Coronary artery (tissue), 2 donors: ENCODE data around the gene WDFY4.
A peak's percentile ranks its signal among the peaks of the same experiment; 100 is the strongest.

ENCODE experiments used
- DNase-seq: peaks from one replicate; pipeline ENCODE4 v3.0.0-alpha.2; 2017; ENCODE audit warnings: low spot score
- H3K27ac ChIP-seq, 2 donors: fragments of 200-600 bp; sonication (generic); one replicate each; pipeline ENCODE4 v1.5.1; 2016 to 2019
- H3K4me3 ChIP-seq: fragments of 200-600 bp; sonication (generic); 2 replicates; pipeline ENCODE4 v1.5.1; 2016; ENCODE audit warnings: mild to moderate bottlenecking, moderate library complexity
- TF ChIP-seq, protein P1 (sequence below): fragments of 200-600 bp; sonication (generic); IDR thresholded peaks from one replicate; pipeline ENCODE4 v1.5.1; 2019; ENCODE audit warnings: antibody characterized with exemption

The WDFY4 gene

DNA sequence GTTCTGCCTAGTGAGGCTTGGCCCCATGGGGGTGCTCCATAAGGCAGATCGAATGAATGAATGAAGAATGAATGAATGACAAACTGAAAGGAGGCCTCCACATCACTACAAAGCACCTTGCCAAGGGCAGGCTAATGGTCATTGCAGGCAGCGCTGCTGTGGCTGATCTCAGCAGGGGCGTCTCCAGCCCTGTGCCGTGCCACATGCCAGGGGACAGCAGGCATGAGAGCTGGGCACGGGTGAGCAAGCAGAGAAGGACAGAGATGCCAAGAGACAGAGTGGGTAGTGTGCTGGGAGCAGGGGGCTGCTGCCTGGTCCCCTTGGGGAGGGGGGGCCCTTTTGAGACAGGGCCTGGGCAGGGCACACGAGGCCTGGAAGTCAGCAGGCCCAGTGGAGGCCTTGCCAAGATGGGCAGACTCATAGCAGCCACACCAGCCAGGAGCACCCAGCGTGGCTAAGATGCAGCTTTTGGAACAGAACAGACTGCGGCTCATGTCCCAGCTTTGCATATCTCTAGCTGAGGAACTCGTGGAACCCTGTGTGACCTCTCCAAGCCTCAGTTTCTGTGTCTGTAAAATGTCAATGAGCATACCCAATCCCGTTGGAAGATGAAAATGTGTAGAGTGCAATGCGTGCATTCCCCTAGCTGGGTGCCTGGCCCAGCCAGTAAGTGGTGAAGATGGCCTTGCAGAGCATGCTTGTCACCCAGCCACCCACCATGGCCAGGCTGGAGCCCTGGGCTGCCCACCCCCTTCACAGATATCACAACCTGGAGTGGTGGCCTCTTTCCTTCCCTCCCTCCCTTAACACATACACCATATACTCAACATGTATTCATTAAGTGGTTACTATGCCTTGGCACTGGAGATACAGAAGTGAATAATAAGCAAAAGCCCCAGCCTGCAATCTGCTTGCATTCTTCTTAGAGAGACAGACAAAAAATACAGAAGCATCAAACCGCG lies 316.0 kb downstream of the WDFY4 start:
- TF ChIP-seq, protein P1, sequence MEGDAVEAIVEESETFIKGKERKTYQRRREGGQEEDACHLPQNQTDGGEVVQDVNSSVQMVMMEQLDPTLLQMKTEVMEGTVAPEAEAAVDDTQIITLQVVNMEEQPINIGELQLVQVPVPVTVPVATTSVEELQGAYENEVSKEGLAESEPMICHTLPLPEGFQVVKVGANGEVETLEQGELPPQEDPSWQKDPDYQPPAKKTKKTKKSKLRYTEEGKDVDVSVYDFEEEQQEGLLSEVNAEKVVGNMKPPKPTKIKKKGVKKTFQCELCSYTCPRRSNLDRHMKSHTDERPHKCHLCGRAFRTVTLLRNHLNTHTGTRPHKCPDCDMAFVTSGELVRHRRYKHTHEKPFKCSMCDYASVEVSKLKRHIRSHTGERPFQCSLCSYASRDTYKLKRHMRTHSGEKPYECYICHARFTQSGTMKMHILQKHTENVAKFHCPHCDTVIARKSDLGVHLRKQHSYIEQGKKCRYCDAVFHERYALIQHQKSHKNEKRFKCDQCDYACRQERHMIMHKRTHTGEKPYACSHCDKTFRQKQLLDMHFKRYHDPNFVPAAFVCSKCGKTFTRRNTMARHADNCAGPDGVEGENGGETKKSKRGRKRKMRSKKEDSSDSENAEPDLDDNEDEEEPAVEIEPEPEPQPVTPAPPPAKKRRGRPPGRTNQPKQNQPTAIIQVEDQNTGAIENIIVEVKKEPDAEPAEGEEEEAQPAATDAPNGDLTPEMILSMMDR = no peak
- DNase-seq = peak; percentile 52
- Histone ChIP-seq H3K4me3 (no peak overlapping the region), H3K27ac (no peak overlapping the region)

DNA sequence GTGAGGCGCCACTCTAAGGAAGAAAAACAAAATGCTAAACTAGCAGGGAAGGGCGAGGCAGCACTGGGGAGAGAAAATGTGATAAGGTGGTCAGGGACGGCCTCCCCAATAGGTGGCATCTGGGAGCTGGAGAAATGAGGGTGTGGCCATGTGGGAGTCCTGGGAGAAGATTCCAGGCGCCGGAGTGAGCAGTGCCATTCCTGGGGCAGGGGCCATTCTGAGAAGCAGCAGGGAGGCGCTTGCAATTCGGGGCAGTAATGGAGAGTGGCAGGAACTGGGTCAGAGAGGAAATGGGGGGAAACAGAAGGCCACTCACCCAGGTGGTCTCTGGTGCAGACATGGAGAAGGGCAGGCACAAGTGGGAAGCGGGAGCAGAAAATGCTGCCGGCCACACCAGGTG lies 316.7 kb downstream of the WDFY4 start:
- H3K27ac ChIP-seq = peak overlapping the region in 1 of 2 donors; percentile 1
- DNase-seq = peak; percentile 68
- TF ChIP-seq, protein P1 = no peak
- H3K4me3 ChIP-seq = no peak overlapping the region

DNA sequence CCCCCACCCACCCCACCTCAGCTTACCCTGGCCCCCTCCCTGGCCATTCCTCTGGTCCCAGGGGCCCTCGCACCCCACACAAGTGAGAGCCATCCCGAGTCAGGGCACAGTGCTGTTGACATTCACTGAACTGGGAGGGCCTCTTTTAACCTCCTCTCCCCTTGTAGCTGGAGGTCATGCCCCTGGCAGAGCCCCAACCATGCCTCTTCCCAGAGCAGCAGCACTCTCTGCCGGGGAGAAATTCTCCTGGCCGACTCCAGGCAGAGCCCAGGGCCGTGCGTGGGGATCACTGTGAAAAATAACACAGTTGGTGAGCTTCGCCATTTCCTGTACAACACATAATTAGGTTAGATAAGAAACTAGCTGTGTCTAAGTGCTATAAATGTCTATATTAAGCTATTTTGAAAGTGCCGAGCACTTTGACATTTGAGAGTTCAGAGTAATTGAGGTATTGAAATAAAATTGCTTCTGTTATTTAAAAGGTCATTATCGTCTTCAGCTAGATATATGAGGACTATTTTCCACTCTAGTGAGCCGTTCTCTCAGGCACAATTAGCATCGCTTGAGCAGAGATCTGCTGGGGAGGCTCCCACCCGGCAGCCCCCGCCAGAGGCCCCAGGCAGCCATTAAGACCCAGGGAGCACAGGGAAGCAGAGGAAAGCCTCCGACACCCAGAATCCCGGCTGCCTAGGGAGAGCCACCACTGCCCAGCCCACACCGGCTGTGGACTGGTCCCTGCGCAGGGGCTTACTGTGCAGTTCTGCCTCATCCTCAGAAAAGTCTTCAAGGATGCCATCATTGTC lies 317.4 kb downstream of the WDFY4 start:
- peak overlapping the region in 1 of 2 donors; percentile 1 for H3K27ac ChIP-seq

DNA sequence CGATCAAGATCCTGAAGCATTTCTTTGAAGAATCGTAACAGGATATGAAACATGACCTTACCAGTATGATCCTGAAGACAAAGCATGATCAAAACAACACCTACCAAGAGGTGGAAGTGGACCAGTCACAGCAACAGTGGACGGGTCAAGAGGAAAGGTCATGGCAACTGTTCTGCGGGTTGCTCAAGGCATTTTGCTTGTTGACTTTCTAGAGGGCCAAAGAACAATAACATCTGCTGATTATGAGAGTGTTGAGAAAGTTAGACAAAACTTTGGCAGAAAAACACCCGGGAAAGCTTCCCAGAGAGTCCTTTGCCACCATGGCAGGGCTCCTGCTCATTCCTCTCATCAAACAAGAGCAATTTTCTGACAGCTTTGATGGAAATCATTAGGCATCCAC lies 320.6 kb downstream of the WDFY4 start:
- DNase-seq = no peak
- TF ChIP-seq, protein P1 = no peak
- Histone ChIP-seq H3K4me3 (no peak overlapping the region), H3K27ac (no peak overlapping the region)

More for the DNA sequence above, 317.4 kb downstream of the WDFY4 start:
- H3K4me3 ChIP-seq = no peak overlapping the region
- peak; percentile 40 for DNase-seq
- TF ChIP-seq, protein P1 = no peak

DNA sequence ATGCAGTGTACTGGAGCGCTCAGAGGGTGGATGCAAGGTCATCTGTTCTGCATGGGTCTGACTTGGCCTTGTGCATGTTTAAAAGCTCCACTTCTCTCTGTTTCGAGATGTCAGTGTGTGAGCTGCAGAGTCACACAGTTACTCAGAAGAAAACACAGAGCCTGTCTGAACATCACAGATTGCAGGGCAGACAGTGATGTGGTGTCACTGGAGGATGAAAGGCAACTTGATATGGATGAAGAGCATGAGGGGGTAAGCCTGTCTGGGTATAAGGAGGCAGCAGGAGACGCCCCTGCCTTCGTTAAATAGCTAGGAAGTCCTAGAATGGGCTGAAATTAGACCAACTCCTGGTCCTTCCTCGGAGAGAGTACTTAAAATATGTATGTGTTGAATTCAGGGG lies 322.5 kb downstream of the WDFY4 start:
- Histone ChIP-seq H3K27ac (no peak overlapping the region), H3K4me3 (no peak overlapping the region)
- no peak for DNase-seq
- TF ChIP-seq, protein P1 = no peak

DNA sequence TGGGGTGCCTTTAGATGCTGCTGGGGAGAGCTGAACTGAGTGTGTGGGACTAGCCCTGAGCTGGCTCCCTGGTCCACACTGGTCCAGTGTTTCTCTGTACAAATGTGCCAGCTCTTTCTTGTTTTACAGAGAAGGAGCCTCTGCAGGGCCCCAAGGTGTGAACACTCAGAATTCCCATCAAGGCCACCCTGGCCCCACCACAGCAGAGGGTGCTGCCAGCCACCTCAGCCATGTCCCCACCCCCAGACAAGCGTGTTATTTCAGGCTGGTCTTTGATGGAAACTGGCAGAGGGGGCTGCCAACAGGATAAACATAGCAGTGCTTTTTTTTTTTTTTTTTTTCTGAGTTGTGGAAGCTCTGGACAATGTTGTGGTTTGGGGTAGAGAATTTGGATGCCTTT lies 323.4 kb downstream of the WDFY4 start:
- no peak overlapping the region for H3K4me3 ChIP-seq

More for the DNA sequence above, 323.4 kb downstream of the WDFY4 start:
- DNase-seq = no peak
- TF ChIP-seq, protein P1 = no peak
- H3K27ac ChIP-seq = no peak overlapping the region
